ENCODE results near the gene GAL3ST2.
"Not testable (repeated sequence)": the region's sequence is repeated elsewhere in the genome, so short reads cannot be mapped to it uniquely, and the experiment has no call there.

The GAL3ST2 gene

GRCh38 chr2:241796209-241796608, 19.6 kb downstream of the GAL3ST2 start:
- DNase-seq = no peak

GRCh38 chr2:241796610-241797138, 20.1 kb downstream of the GAL3ST2 start:
- DNase-seq = no peak

DNA sequence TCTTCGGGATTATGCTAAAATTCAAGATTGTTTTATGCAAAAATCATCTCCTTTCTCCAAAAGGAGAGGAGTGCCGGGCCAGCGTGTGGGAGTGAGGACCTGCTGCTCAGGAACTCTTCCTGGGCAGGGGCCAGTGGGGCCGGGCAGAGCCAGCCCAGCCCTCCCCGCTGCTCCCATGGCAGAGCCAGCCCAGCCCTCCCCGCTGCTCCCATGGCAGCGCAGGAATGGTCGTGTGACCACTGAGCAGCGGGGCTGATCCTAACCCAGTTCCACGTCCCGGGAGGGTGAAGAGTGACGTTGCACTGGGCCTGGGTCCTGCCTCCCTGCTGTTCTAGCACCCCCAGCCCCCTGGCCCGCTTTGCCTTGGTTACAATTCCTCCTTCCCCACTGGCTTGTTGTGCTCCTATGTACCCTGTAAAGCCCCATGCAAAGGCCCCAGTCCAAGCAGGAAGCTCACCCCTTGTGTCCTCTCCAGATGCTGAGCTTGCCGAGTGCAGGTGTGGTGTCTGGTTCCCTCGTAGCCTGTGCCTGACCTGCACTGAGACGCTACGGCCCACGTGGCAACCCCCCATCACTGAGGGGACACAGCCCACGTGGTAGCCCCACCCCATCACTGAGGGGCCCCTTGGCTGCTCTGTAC, 20.9 kb downstream of the GAL3ST2 start:
- DNase-seq = no peak

GRCh38 chr2:241798081-241798630, 21.5 kb downstream of the GAL3ST2 start:
- DNase-seq = no peak

- no peak for DNase-seq
These were observed 22.3 kb downstream of the GAL3ST2 start for GRCh38 chr2:241798631-241799521.

GRCh38 chr2:241799522-241800197, 23.0 kb downstream of the GAL3ST2 start:
- no peak for DNase-seq

DNA sequence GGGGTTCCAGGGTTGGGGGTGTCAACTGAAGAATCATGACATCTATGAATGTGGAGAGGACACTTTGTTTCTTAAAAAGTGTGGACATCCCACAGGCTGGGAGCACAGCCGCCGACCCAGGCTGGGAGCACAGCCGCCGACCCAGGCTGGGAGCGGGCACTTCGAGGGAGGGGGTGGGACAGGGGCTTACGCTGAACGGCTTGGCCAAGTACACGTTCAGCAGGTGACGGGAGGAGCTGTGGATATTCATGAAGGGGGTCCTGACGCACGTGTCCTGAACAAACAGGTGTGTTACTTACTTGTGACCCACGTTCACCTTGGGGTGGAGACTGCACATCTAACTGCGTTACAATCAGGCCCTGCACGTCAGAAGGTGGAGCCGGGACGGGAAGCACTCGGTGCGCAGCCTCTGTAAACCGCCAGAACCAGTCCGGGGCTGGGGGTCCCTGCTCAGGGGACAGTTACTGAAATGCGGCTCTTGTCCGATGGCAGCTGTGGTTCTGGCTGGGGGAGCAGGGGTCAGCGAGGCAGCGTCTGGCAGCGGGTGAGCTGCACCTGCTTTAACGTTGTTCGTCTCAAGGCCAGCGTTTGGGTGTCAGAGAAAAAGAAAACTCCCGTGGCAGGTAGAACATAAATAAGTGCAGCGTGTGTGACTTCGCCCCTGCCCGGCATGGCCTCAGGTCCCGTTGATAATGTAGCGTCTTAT, 23.7 kb downstream of the GAL3ST2 start:
- DNase-seq = not testable (repeated sequence)

DNA sequence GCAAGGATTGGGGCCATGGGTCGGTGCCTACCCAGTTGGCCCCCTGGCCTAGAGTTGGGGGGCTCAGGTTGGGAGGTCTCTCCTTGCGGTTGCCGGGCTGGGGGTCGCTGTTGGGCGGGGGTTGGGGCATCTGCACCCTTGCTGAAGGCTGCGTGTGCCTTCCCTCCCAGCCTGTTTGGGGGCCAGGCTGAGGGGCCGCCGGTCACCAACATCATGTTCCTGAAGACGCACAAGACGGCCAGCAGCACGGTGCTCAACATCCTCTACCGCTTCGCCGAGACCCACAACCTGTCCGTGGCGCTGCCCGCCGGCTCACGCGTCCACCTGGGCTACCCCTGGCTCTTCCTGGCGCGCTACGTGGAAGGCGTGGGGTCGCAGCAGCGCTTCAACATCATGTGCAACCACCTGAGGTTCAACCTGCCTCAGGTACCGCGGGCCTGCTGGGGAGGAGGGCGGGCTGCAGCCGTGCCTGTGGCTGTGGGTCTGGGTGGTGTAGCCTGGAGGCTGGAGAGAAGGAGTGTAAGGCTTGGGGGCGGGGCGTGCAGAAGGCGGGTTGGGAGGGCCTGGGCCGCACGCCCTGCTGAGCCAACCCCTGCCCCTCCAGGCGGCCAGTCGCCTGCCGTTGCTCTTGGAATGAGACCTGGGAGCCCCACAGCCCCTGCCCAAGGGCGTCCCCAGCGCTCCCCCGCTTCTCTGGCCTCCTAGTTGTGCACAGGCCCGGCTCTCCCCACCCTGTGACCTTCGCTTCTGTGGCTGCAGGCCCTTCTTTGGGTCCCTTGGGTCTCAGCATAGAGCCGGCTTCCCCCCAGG, 25.2 kb downstream of the GAL3ST2 start:
- no peak for DNase-seq

- no peak for DNase-seq
These were observed 26.0 kb downstream of the GAL3ST2 start for GRCh38 chr2:241802421-241803318.

GRCh38 chr2:241803387-241804325, 27.0 kb downstream of the GAL3ST2 start:
- DNase-seq = no peak

GRCh38 chr2:241804326-241805229, 28.0 kb downstream of the GAL3ST2 start:
- no peak for DNase-seq

DNA sequence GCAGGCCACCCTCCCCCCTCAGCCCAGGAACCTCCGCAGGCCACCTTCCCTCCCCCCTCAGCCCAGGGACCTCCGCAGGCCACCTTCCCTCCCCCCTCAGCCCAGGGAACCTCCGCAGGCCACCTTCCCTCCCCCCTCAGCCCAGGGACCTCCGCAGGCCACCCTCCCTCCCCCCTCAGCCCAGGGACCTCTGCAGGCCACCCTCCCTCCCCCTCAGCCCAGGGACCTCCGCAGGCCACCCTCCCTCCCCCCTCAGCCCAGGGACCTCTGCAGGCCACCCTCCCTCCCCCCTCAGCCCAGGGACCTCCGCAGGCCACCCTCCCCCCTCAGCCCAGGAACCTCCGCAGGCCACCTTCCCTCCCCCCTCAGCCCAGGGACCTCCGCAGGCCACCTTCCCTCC, 29.6 kb downstream of the GAL3ST2 start:
- not testable (repeated sequence) for DNase-seq

GRCh38 chr2:241808051-241808720, 31.6 kb downstream of the GAL3ST2 start:
- no peak for DNase-seq

GRCh38 chr2:241808721-241809382, 32.2 kb downstream of the GAL3ST2 start, which contains the start of gene NEU4:
Gene NEU4 (plus strand): TSS chr2:241809193. CDS start chr2:241814485, 5,292 bp downstream.
- DNase-seq = no peak

DNA sequence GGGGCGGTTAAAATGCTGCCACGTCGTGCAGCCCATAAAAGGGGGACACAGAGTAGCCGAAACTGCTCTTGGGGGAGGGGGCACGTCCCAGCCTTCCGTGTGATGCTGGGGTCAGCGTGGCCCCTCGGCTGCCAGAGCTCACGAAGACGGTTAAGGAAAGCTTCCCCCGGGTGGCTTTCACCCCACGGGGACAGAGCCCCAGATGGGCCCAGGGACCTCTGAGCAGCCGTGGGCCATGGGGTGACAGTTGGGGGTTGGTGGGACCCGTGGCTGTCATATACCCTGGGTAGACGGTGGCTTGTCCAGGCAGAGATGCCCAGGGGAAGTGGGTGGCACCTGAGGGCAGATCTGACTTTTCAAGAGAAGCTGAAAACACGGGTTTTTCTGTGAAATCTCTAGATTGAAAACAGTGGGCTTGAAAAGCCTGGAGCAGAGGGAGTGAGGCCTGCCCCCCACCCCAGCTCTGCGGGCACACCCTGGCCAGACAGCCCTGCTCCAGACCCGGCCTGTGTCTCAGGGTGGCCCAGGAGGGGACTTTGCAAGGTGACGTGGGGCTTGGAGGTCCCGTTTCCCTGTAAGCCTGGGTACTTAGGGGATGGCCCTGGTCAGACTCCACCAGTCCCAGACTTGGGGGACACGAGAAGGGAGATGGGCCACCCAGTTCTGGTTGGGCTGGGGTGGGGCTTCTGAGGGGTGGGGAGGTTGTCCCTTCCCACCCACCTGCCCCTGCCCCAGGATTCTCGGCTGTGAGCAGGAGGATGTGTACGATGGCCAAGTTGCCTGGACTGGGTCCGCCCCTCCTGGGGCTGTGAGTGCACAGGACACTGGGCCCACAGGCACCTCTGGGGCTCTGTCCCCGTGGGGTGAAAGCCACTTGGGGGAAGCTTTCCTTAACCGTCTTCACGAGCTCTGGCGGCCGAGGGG, 33.0 kb downstream of the GAL3ST2 start:
- DNase-seq = no peak

All from NK-92 treated with Interleukin-12 subunit alpha and Interleukin-12 subunit beta, amount 100 ng/mL, for 24 hours (cell line).